Measurements from ENCODE around the gene RAP1GAP2.
"Not testable (repeated sequence)": the region's sequence is repeated elsewhere in the genome, so short reads cannot be mapped to it uniquely, and the experiment has no call there.

Gene RAP1GAP2

GRCh38 chr17:3040882-3041281, 244.6 kb downstream of the RAP1GAP2 start:
- TF ChIP-seq NFRKB (IDR thresholded peaks at IDR 0.05) (no peak), ZNF384 (IDR thresholded peaks at IDR 0.05) (no peak), ARNT (IDR thresholded peaks at IDR 0.05) (no peak), LEF1 (IDR thresholded peaks at IDR 0.05; ENCODE audit: borderline replicate concordance) (no peak), TARDBP (IDR thresholded peaks at IDR 0.05) (no peak), FOXA1 (IDR thresholded peaks at IDR 0.05) (no peak)
- ChIA-PET CTCF (interaction anchor here (0.6 kb wide), 1 partner anchor 692 kb away, joined by 3 read pairs; no protein-coding TSS in a partner anchor), POLR2A (no interaction called here)
- DNase-seq (ENCODE audit: extremely low spot score), result no peak

GRCh38 chr17:3043737-3044365, 247.6 kb downstream of the RAP1GAP2 start:
- POLR2A ChIA-PET, result no interaction called here
- peak; percentile 26 for DNase-seq (ENCODE audit: extremely low spot score)
- CTCF ChIA-PET, result interaction anchor here (0.7 kb wide), 1 partner anchor 274 kb away, joined by 4 read pairs; no protein-coding TSS in a partner anchor
- TF ChIP-seq ELF4 (IDR thresholded peaks at IDR 0.05), result no peak
- no peak for TF ChIP-seq FOXK2 (IDR thresholded peaks at IDR 0.05)
- no peak for TF ChIP-seq ZNF384 (IDR thresholded peaks at IDR 0.05)
- TF ChIP-seq SP1 (IDR thresholded peaks at IDR 0.05), result no peak
- TF ChIP-seq L3MBTL2 (conservative IDR thresholded peaks at IDR 0.05), result no peak
- TF ChIP-seq NFRKB (IDR thresholded peaks at IDR 0.05), result no peak
- TF ChIP-seq LEF1 (IDR thresholded peaks at IDR 0.05; ENCODE audit: borderline replicate concordance), result no peak
- TF ChIP-seq SUZ12 (IDR thresholded peaks at IDR 0.05), result no peak
- TF ChIP-seq HDGF (IDR thresholded peaks at IDR 0.05; ENCODE audit: borderline replicate concordance), result no peak

GRCh38 chr17:3046753-3047152, 250.5 kb downstream of the RAP1GAP2 start:
- ChIA-PET CTCF (no interaction called here), POLR2A (no interaction called here)
- no peak for TF ChIP-seq L3MBTL2 (conservative IDR thresholded peaks at IDR 0.05)
- no peak for TF ChIP-seq SP1 (IDR thresholded peaks at IDR 0.05)
- TF ChIP-seq FOXM1 (IDR thresholded peaks at IDR 0.05; ENCODE audit: borderline replicate concordance), result no peak
- TF ChIP-seq FOXK2 (IDR thresholded peaks at IDR 0.05), result no peak
- no peak for TF ChIP-seq PKNOX1 (IDR thresholded peaks at IDR 0.05)
- no peak for TF ChIP-seq NFRKB (IDR thresholded peaks at IDR 0.05)
- TF ChIP-seq ARNT (IDR thresholded peaks at IDR 0.05), result no peak
- no peak for TF ChIP-seq CTBP1 (IDR thresholded peaks at IDR 0.05; ENCODE audit: borderline replicate concordance)
- TF ChIP-seq ZNF384 (IDR thresholded peaks at IDR 0.05), result no peak
- no peak for TF ChIP-seq BHLHE40 (IDR thresholded peaks at IDR 0.05; ENCODE audit: borderline replicate concordance)
- TF ChIP-seq FOXA1 (IDR thresholded peaks at IDR 0.05), result no peak
- no peak for TF ChIP-seq ELF4 (IDR thresholded peaks at IDR 0.05)
- no peak for TF ChIP-seq HDGF (IDR thresholded peaks at IDR 0.05; ENCODE audit: borderline replicate concordance)
- no peak for TF ChIP-seq SUZ12 (IDR thresholded peaks at IDR 0.05)
- TF ChIP-seq TARDBP (IDR thresholded peaks at IDR 0.05), result no peak
- no peak for TF ChIP-seq LEF1 (IDR thresholded peaks at IDR 0.05; ENCODE audit: borderline replicate concordance)
- no peak for DNase-seq (ENCODE audit: extremely low spot score)

GRCh38 chr17:3048727-3049471, 252.7 kb downstream of the RAP1GAP2 start:
- POLR2A ChIA-PET, result interaction anchor here (1.3 kb wide), 1 partner anchor 599 kb away, joined by 3 read pairs; no protein-coding TSS in a partner anchor
- CTCF ChIA-PET, result interaction anchor here (0.7 to 0.9 kb wide), 3 partner anchors 150 to 595 kb away, joined by 3 to 5 read pairs (median 3); no protein-coding TSS in a partner anchor

GRCh38 chr17:3049705-3050295, 253.6 kb downstream of the RAP1GAP2 start:
- TF ChIP-seq ARNT (IDR thresholded peaks at IDR 0.05) (no peak), LEF1 (IDR thresholded peaks at IDR 0.05; ENCODE audit: borderline replicate concordance) (no peak), FOXK2 (IDR thresholded peaks at IDR 0.05) (no peak), PKNOX1 (IDR thresholded peaks at IDR 0.05) (no peak), FOXA1 (IDR thresholded peaks at IDR 0.05) (no peak), ELF4 (IDR thresholded peaks at IDR 0.05) (no peak), TARDBP (IDR thresholded peaks at IDR 0.05) (no peak), FOXM1 (IDR thresholded peaks at IDR 0.05; ENCODE audit: borderline replicate concordance) (no peak), CTBP1 (IDR thresholded peaks at IDR 0.05; ENCODE audit: borderline replicate concordance) (no peak)
- no peak for DNase-seq (ENCODE audit: extremely low spot score)
- ChIA-PET POLR2A (interaction anchor here (1.3 kb wide), 1 partner anchor 598 kb away, joined by 3 read pairs; no protein-coding TSS in a partner anchor), CTCF (no interaction called here)

More at GRCh38 chr17:3048727-3049471, 252.7 kb downstream of the RAP1GAP2 start:
- DNase-seq (ENCODE audit: extremely low spot score), result peak; percentile 94
- TF ChIP-seq L3MBTL2 (conservative IDR thresholded peaks at IDR 0.05) (peak; percentile 98), FOXK2 (IDR thresholded peaks at IDR 0.05) (no peak), SUZ12 (IDR thresholded peaks at IDR 0.05) (no peak), ELF4 (IDR thresholded peaks at IDR 0.05) (no peak), PKNOX1 (IDR thresholded peaks at IDR 0.05) (peak; percentile 51; the same call in 1 of the 2 replicates)

- CTCF ChIA-PET, result not testable (repeated sequence)
These were observed 258.6 kb downstream of the RAP1GAP2 start for GRCh38 chr17:3054868-3055267.

GRCh38 chr17:3062824-3063377, 266.7 kb downstream of the RAP1GAP2 start:
- CTCF ChIA-PET; POLR2A ChIA-PET; DNase-seq (ENCODE audit: extremely low spot score): not testable (repeated sequence)

More at GRCh38 chr17:3054868-3055267, 258.6 kb downstream of the RAP1GAP2 start:
- POLR2A ChIA-PET; DNase-seq (ENCODE audit: extremely low spot score): not testable (repeated sequence)

GRCh38 chr17:3063507-3063906, 267.3 kb downstream of the RAP1GAP2 start, which contains the start of gene OR1D5:
Gene OR1D5 (minus strand): TSS chr17:3063607. CDS start chr17:3063607, 0 bp downstream.
- DNase-seq (ENCODE audit: extremely low spot score); POLR2A ChIA-PET; CTCF ChIA-PET: not testable (repeated sequence)

GRCh38 chr17:3065192-3065591, 269.0 kb downstream of the RAP1GAP2 start:
- CTCF ChIA-PET; DNase-seq (ENCODE audit: extremely low spot score); POLR2A ChIA-PET: not testable (repeated sequence)

GRCh38 chr17:3073850-3074249, 277.6 kb downstream of the RAP1GAP2 start:
- POLR2A ChIA-PET, CTCF ChIA-PET: not testable (repeated sequence)

More at GRCh38 chr17:3073850-3074249, 277.6 kb downstream of the RAP1GAP2 start:
- DNase-seq (ENCODE audit: extremely low spot score), result not testable (repeated sequence)

Measured in HEK293T (cell line).